Measurements from ENCODE around the gene NRCAM.

- TF ChIP-seq CTCF (IDR thresholded peaks at IDR 0.05; ENCODE audit: low read depth, low read length, missing input control) = peak; percentile 37
- no peak for TF ChIP-seq REST (IDR thresholded peaks at IDR 0.05)
- TF ChIP-seq YY1 (IDR thresholded peaks at IDR 0.05) = no peak
Observed at GRCh38 chr7:108452707-108453106, 3.5 kb downstream of the NRCAM start.

Data from liver (tissue), 2 donors.